ENCODE data around the gene NISCH.

NISCH gene

DNA sequence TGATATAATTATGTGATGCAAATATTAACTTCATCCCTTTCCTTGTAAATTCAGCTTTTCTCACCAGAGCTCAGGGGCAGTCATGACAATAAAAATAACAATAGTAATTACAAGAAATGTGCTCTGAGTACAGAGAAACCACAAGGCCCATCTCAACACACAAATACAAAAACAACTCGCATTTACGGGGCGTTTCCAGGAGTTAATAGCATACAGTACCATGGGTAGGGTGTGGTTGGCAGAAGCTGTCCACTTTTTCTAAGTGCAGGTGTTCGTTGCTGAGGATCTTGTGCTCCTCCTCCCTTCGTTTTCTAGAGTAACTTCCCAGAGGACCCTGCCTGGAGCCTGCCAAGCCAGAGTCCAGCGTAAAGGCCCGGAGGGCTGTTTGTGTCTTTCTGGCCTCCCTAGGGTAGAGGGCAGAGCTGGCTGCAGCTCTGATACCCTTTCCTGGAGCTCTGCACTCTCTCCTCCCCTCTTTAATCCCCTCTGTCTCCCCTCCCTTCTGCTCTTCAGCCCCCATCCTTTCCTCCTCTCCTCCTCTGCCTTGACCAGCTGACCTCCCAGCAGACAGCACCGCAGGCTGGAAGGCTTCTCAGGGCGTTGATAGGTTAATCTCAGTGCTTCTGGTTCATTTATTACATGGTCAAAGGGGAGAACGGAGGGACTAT lies 21.9 kb upstream of the NISCH start:
- H3K18ac ChIP-seq (ENCODE audit: low read length): no peak overlapping the region
- H4K8ac ChIP-seq (ENCODE audit: low read depth, low read length): no peak overlapping the region
- H2BK120ac ChIP-seq (ENCODE audit: low read depth, low read length): no peak overlapping the region
- no CpG with 5 or more reads among the region's 10 CpGs for WGBS, 2 donors (ENCODE audit: extremely low coverage in 2 of 2, insufficient read length in 2 of 2, insufficient replicate concordance in 1 of 2)
- peak overlapping the region; percentile 84 for H2AFZ ChIP-seq (ENCODE audit: low read length)
- peaks cover 0 to 10% (median 0%) of the 10 kb centered on the region in 3 experiments for H3K27me3 ChIP-seq (ENCODE audit: control insufficient read depth in 3 of 3, insufficient read depth in 3 of 3, low read depth in 1 of 3, low read length in 3 of 3)
- H2BK5ac ChIP-seq (ENCODE audit: low read length): no peak overlapping the region
- no peak overlapping the region for H4K91ac ChIP-seq (ENCODE audit: low read depth, low read length, poor library complexity)
- H3K4me3 ChIP-seq (ENCODE audit: low read length in 2 of 2): no peak overlapping the region
- no peak overlapping the region for H3K4me2 ChIP-seq (ENCODE audit: insufficient read depth, low read length, poor library complexity, severe bottlenecking)
- H3K4me1 ChIP-seq (ENCODE audit: control insufficient read depth in 2 of 2, insufficient read depth in 1 of 2, low read depth in 1 of 2, low read length in 2 of 2): peaks cover 14 to 16% of the 10 kb centered on the region in 2 donors
- H2BK12ac ChIP-seq (ENCODE audit: low read length): no peak overlapping the region
- no peak overlapping the region for H3K14ac ChIP-seq (ENCODE audit: low read length)
- H2AK5ac ChIP-seq (ENCODE audit: low read depth, low read length): no peak overlapping the region
- no peaks in the 10 kb centered on the region for H3K9me3 ChIP-seq (replicated peaks in 1 of 2; ENCODE audit: control insufficient read depth in 2 of 2, insufficient read depth in 1 of 2, low read depth in 1 of 2, low read length in 2 of 2)
- no peak overlapping the region for H3K23ac ChIP-seq (ENCODE audit: low read depth, low read length, poor library complexity)
- no peaks in the 10 kb centered on the region for H3K36me3 ChIP-seq (replicated peaks in 1 of 2; ENCODE audit: control insufficient read depth in 2 of 2, insufficient read depth in 2 of 2, low read length in 2 of 2)
- no peak overlapping the region for H2BK15ac ChIP-seq (ENCODE audit: low read length)
- no peak for DNase-seq (ENCODE audit: low spot score)
- H3K4ac ChIP-seq (ENCODE audit: low read length): no peak overlapping the region
- no peaks in the 10 kb centered on the region for H3K79me1 ChIP-seq (ENCODE audit: low read depth, low read length)
- H3K27ac ChIP-seq (replicated peaks; ENCODE audit: low read length): no peak overlapping the region
- H3K9ac ChIP-seq (ENCODE audit: low read depth, low read length, poor library complexity): no peak overlapping the region

- no CpG with 5 or more reads among the region's 6 CpGs for WGBS, 2 donors (ENCODE audit: extremely low coverage in 2 of 2, insufficient read length in 2 of 2, insufficient replicate concordance in 1 of 2)
- H3K79me1 ChIP-seq (ENCODE audit: low read depth, low read length): no peaks in the 10 kb centered on the region
- no peak overlapping the region for H3K14ac ChIP-seq (ENCODE audit: low read length)
- no peaks in the 10 kb centered on the region for H3K36me3 ChIP-seq (replicated peaks in 1 of 2; ENCODE audit: control insufficient read depth in 2 of 2, insufficient read depth in 2 of 2, low read length in 2 of 2)
- H3K4ac ChIP-seq (ENCODE audit: low read length): no peak overlapping the region
- H2AK5ac ChIP-seq (ENCODE audit: low read depth, low read length): peak overlapping the region; percentile 67
- no peak overlapping the region for H2BK12ac ChIP-seq (ENCODE audit: low read length)
- no peak overlapping the region for H3K9ac ChIP-seq (ENCODE audit: low read depth, low read length, poor library complexity)
- no peak overlapping the region for H3K4me3 ChIP-seq (ENCODE audit: low read length in 2 of 2)
- peaks cover 0 to 10% (median 0%) of the 10 kb centered on the region in 3 experiments for H3K27me3 ChIP-seq (ENCODE audit: control insufficient read depth in 3 of 3, insufficient read depth in 3 of 3, low read depth in 1 of 3, low read length in 3 of 3)
- H3K9me3 ChIP-seq (replicated peaks in 1 of 2; ENCODE audit: control insufficient read depth in 2 of 2, insufficient read depth in 1 of 2, low read depth in 1 of 2, low read length in 2 of 2): no peaks in the 10 kb centered on the region
- H4K8ac ChIP-seq (ENCODE audit: low read depth, low read length): no peak overlapping the region
- no peak overlapping the region for H3K18ac ChIP-seq (ENCODE audit: low read length)
- no peak overlapping the region for H3K27ac ChIP-seq (replicated peaks; ENCODE audit: low read length)
- no peak for DNase-seq (ENCODE audit: low spot score)
- peak overlapping the region; percentile 84 for H2AFZ ChIP-seq (ENCODE audit: low read length)
- no peak overlapping the region for H4K91ac ChIP-seq (ENCODE audit: low read depth, low read length, poor library complexity)
- H2BK5ac ChIP-seq (ENCODE audit: low read length): no peak overlapping the region
- no peak overlapping the region for H3K23ac ChIP-seq (ENCODE audit: low read depth, low read length, poor library complexity)
- peak overlapping the region; percentile 55 for H2BK15ac ChIP-seq (ENCODE audit: low read length)
- H3K4me1 ChIP-seq (ENCODE audit: control insufficient read depth in 2 of 2, insufficient read depth in 1 of 2, low read depth in 1 of 2, low read length in 2 of 2): peaks cover 14 to 16% of the 10 kb centered on the region in 2 donors
- H2BK120ac ChIP-seq (ENCODE audit: low read depth, low read length): no peak overlapping the region
- H3K4me2 ChIP-seq (ENCODE audit: insufficient read depth, low read length, poor library complexity, severe bottlenecking): no peak overlapping the region
These were observed 21.4 kb upstream of the NISCH start for GRCh38 chr3:52433996-52434479.

DNA sequence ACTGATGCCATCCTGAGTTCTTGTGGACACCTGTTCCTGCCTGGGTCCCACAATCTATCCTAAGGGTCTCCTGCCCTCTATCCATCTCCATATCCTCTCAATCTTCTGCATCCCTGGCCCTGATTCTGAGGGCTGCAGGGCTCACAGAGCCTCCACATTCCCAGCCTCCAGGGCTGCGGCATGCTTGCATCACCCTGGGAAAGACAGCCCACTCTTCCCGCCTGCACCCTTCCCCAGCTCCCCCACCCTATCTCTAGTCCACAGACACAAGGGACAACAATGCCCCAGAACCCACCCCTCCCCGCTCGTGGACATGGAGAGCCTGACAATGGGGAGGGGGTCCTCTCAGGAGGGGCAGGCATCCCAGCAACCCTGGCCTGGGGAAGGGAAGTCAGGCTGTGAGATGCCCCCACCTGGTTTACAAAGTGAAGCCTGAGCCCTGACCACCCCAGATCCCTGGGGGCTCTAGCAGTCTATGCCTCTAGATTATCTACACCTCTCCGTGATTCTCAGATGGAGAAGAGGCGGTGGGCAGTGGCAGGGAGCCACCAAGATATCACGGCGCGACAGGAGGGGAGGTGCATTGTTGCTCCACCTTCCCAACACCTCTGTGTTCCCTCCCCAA lies 20.8 kb upstream of the NISCH start:
- Histone ChIP-seq H3K36me3 (replicated peaks in 1 of 2; ENCODE audit: control insufficient read depth in 2 of 2, insufficient read depth in 2 of 2, low read length in 2 of 2) (no peaks in the 10 kb centered on the region), H4K8ac (ENCODE audit: low read depth, low read length) (no peak overlapping the region), H2AK5ac (ENCODE audit: low read depth, low read length) (peak overlapping the region; percentile 67), H2BK12ac (ENCODE audit: low read length) (no peak overlapping the region), H3K9me3 (replicated peaks in 1 of 2; ENCODE audit: control insufficient read depth in 2 of 2, insufficient read depth in 1 of 2, low read depth in 1 of 2, low read length in 2 of 2) (no peaks in the 10 kb centered on the region), H3K14ac (ENCODE audit: low read length) (no peak overlapping the region), H3K4me1 (ENCODE audit: control insufficient read depth in 2 of 2, insufficient read depth in 1 of 2, low read depth in 1 of 2, low read length in 2 of 2) (peaks cover 14 to 16% of the 10 kb centered on the region in 2 donors), H3K9ac (ENCODE audit: low read depth, low read length, poor library complexity) (no peak overlapping the region), H3K27me3 (ENCODE audit: control insufficient read depth in 3 of 3, insufficient read depth in 3 of 3, low read depth in 1 of 3, low read length in 3 of 3) (peaks cover 0 to 13% (median 0%) of the 10 kb centered on the region in 3 experiments), H2AFZ (ENCODE audit: low read length) (peak overlapping the region; percentile 84), H3K4ac (ENCODE audit: low read length) (no peak overlapping the region), H2BK120ac (ENCODE audit: low read depth, low read length) (no peak overlapping the region), H3K79me1 (ENCODE audit: low read depth, low read length) (no peaks in the 10 kb centered on the region), H2BK5ac (ENCODE audit: low read length) (no peak overlapping the region), H4K91ac (ENCODE audit: low read depth, low read length, poor library complexity) (no peak overlapping the region), H3K23ac (ENCODE audit: low read depth, low read length, poor library complexity) (peak overlapping the region; percentile 13), H3K18ac (ENCODE audit: low read length) (peak overlapping the region; percentile 29), H3K4me2 (ENCODE audit: insufficient read depth, low read length, poor library complexity, severe bottlenecking) (no peak overlapping the region), H3K4me3 (ENCODE audit: low read length in 2 of 2) (no peak overlapping the region), H3K27ac (replicated peaks; ENCODE audit: low read length) (no peak overlapping the region), H2BK15ac (ENCODE audit: low read length) (peak overlapping the region; percentile 55)
- WGBS, 2 donors (ENCODE audit: extremely low coverage in 2 of 2, insufficient read length in 2 of 2, insufficient replicate concordance in 1 of 2): no CpG with 5 or more reads among the region's 9 CpGs
- DNase-seq (ENCODE audit: low spot score): no peak

Data from neuronal stem cell (in vitro differentiated cells).